GM12878 (cell line): ENCODE measurements around the gene PAM. TPM values are rescaled to one million over a fixed set of nuclear protein-coding genes. Genes with fewer than 3 reads are reported as not detected.
"Not testable (repeated sequence)": the region's sequence is repeated elsewhere in the genome, so short reads cannot be mapped to it uniquely, and the experiment has no call there.

ENCODE experiments used
- ATAC-seq: fragments of 200-7000 bp; cut with Tn5 transposase; 3 replicates; pipeline ENCODE4 v1.9.1; 2020; ENCODE audit warnings: mild to moderate bottlenecking, moderate library complexity
- BruUV-seq: library from RNA; stranded (reverse); fragments of 400-500 nt; replicated peaks from 2 replicates; lab custom pipeline; 2021; lab: Mats Ljungman, UMichigan
- CTCF ChIA-PET: fragments of 300-600 bp; sonication (Branson Sonifier 250); formaldehyde crosslinking; extraction: SDS; loops from one replicate; lab custom pipeline; 2021; ENCODE audit warnings: inconsistent platforms; lab: Yijun Ruan, JAX
- POLR2A ChIA-PET: fragments of 350-600 bp; formaldehyde crosslinking; extraction: SDS; loops from one replicate; lab custom pipeline; 2021; ENCODE audit warnings: inconsistent platforms; lab: Charles Lee
- RAD21 ChIA-PET: fragments of 300-600 bp; sonication (Branson Sonifier 250); formaldehyde crosslinking; loops from one replicate; lab custom pipeline; 2023; ENCODE audit warnings: antibody characterized with exemption; ENCODE audit not compliant: unreplicated experiment; lab: Charles Lee
- SMC1A ChIA-PET: fragments of 300-600 bp; sonication (Branson Sonifier 250); formaldehyde crosslinking; loops from one replicate; lab custom pipeline; 2023; ENCODE audit not compliant: unreplicated experiment, uncharacterized antibody; lab: Charles Lee
- DNase-seq: peaks from one replicate; pipeline ENCODE4 v3.0.0-alpha.2; 2011; ENCODE audit warnings: low read depth, low spot score
- FAIRE-seq: peaks from 3 replicates; lab custom pipeline; 2011; peaks lifted over from hg19 to GRCh38; lab: Jason Lieb, UNC
- H2AFZ ChIP-seq: 2 replicates; pipeline ENCODE4 v1.6.0; 2011; ENCODE audit warnings: low read depth, low read length, control low read depth; ENCODE audit not compliant: control insufficient read depth
- H3K27ac ChIP-seq: 2 replicates; pipeline ENCODE4 v1.5.1; 2011; ENCODE audit warnings: control low read depth; ENCODE audit not compliant: control insufficient read depth, insufficient read depth
- H3K27me3 ChIP-seq, 2 experiments: replicated peaks in 1 of 2; 2 replicates each; pipeline versions ENCODE4 v1.6.0 to v1.6.1; 2011; ENCODE audit warnings: low read length in 1 of 2; ENCODE audit not compliant: control insufficient read depth in 2 of 2, insufficient read depth in 2 of 2
- H3K36me3 ChIP-seq, 2 experiments: 2 replicates each; pipeline ENCODE4 v1.5.1; 2011; ENCODE audit warnings: low read length in 1 of 2; ENCODE audit not compliant: control insufficient read depth in 2 of 2, insufficient read depth in 2 of 2
- H3K4me1 ChIP-seq: 2 replicates; pipeline ENCODE4 v1.6.1; 2011; ENCODE audit warnings: mild to moderate bottlenecking, low read length, moderate library complexity, mixed read lengths; ENCODE audit not compliant: control insufficient read depth, insufficient read depth
- H3K4me2 ChIP-seq: 2 replicates; pipeline ENCODE4 v1.6.0; 2011; ENCODE audit warnings: control low read depth; ENCODE audit not compliant: control insufficient read depth, insufficient read depth
- H3K4me3 ChIP-seq: fragments of 200-600 bp; sonication (generic); 2 replicates; pipeline ENCODE4 v1.5.1; 2016
- H3K79me2 ChIP-seq: 2 replicates; pipeline ENCODE4 v1.6.0; 2011; ENCODE audit warnings: low read length; ENCODE audit not compliant: control insufficient read depth, insufficient read depth
- H3K9ac ChIP-seq: 2 replicates; pipeline ENCODE4 v1.8.0; 2011; ENCODE audit warnings: low read length, control low read depth, mixed read lengths; ENCODE audit not compliant: control insufficient read depth, insufficient read depth
- H3K9me3 ChIP-seq: replicated peaks from 3 replicates; pipeline ENCODE4 v1.5.1; 2011; ENCODE audit warnings: mild to moderate bottlenecking, low read length; ENCODE audit not compliant: control insufficient read depth, insufficient read depth
- H4K20me1 ChIP-seq: 2 replicates; pipeline ENCODE4 v1.6.0; 2011; ENCODE audit not compliant: control insufficient read depth, insufficient read depth
- MTA3 ChIP-seq: IDR thresholded peaks from 2 replicates; pipeline ENCODE4 v1.6.1; 2012; ENCODE audit warnings: low read length, inconsistent platforms, borderline replicate concordance
- SRF ChIP-seq, 2 experiments: IDR thresholded peaks; 2 replicates each; pipeline ENCODE4 v1.6.1; 2011; ENCODE audit warnings: low read depth in 2 of 2, low read length in 2 of 2, mild to moderate bottlenecking in 1 of 2, moderate library complexity in 1 of 2
- SUPT20H ChIP-seq: IDR thresholded peaks from 2 replicates; pipeline ENCODE4 v1.6.1; 2011; ENCODE audit warnings: low read depth, mild to moderate bottlenecking, low read length, moderate library complexity, borderline replicate concordance; ENCODE audit not compliant: control insufficient read depth
- TARDBP ChIP-seq: IDR thresholded peaks from 2 replicates; pipeline ENCODE4 v1.6.1; 2016; ENCODE audit warnings: borderline replicate concordance
- WGBS: methylation state at CpG from one replicate; pipeline ENCODE4 v1.1.6; 2016; ENCODE audit warnings: low lambda C conversion rate; ENCODE audit not compliant: insufficient replicate concordance, insufficient coverage; ENCODE audit errors: missing lambda C conversion rate; 5-methylcytosine and 5-hydroxymethylcytosine counted together
- in situ Hi-C: fragments of 300-500 bp; cut with MboI; formaldehyde crosslinking; loops from 9 replicates; pipeline ENCODE4 v1.14.3; 2018; ENCODE audit warnings: mixed read lengths
- intact Hi-C: fragments of 100-400 bp; cut with micrococcal nuclease; formaldehyde crosslinking; loops from one replicate; pipeline ENCODE4 v1.14.2; 2022; ENCODE audit not compliant: unreplicated experiment
- polyA plus RNA-seq, 11 experiments: library from polyadenylated mRNA; depleted of rRNA in 4 of 11; unstranded in 6 of 11; stranded (reverse) in 5 of 11; fragments of >200 nt; fragmentation: Nextera tagmentation in 4 of 11; fragmentation: Illumina TruSeq in 1 of 11; extraction: Ambion mirVana in 4 of 11; extraction: Trizol in 1 of 11; gene quantifications; 1 replicate in 1 of 11; 2 replicates in 10 of 11; pipeline versions ENCODE4 v1.2.1 to v1.2.3, GENCODE V29; 2011 to 2016; ENCODE audit warnings: inconsistent platforms in 2 of 11, missing spikeins in 2 of 11, low read depth in 1 of 11
- total RNA-seq, 4 experiments: library from RNA; depleted of rRNA in 3 of 4; stranded (reverse); fragments of >200 nt in 3 of 4; fragmentation: Illumina TruSeq in 1 of 4; extraction: Trizol in 1 of 4; gene quantifications; 2 replicates each; pipeline versions ENCODE4 v1.2.1 to v1.2.3, GENCODE V29; 2013 to 2021
- TF ChIP-seq, protein P1 (sequence below): fragments of 450-650 bp; IDR thresholded peaks from 2 replicates; pipeline ENCODE4 v1.6.1; 2017; ENCODE audit warnings: low read depth, mild to moderate bottlenecking, moderate library complexity
- TF ChIP-seq, protein P2 (sequence below): IDR thresholded peaks from 2 replicates; pipeline ENCODE4 v1.6.1; 2011; ENCODE audit warnings: mild to moderate bottlenecking, low read depth, low read length, moderate library complexity; ENCODE audit not compliant: insufficient replicate concordance

The PAM gene
- total and polyA plus RNA-seq, 10 of the 15 experiments (the other 5 are each of a cell fraction or from before 2014, with no cell fraction given): 5.5 to 72.5 (median 15.4) TPM

DNA sequence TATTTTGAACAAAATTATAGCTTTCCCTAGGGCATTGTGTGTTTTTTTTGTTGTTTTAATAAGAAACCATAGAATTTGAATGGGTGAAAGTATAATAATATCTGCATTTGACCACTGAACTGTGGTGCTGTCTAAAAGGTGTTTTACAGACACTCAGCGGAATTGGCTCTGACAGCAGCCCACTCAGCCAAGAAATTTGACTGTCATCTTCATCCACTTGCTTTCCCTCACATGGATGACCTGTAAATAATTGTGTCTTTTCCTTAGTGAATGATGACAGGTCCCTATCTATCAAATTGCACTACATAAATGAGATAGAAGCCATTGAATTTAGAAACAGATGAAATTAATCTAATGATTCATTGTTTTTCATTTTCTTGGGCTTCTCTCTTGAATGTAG, 150.0 kb downstream of the PAM start (continued):
- TF ChIP-seq, protein P1, sequence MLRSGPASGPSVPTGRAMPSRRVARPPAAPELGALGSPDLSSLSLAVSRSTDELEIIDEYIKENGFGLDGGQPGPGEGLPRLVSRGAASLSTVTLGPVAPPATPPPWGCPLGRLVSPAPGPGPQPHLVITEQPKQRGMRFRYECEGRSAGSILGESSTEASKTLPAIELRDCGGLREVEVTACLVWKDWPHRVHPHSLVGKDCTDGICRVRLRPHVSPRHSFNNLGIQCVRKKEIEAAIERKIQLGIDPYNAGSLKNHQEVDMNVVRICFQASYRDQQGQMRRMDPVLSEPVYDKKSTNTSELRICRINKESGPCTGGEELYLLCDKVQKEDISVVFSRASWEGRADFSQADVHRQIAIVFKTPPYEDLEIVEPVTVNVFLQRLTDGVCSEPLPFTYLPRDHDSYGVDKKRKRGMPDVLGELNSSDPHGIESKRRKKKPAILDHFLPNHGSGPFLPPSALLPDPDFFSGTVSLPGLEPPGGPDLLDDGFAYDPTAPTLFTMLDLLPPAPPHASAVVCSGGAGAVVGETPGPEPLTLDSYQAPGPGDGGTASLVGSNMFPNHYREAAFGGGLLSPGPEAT: no peak
- TF ChIP-seq SUPT20H: no peak
- TF ChIP-seq MTA3: no peak
- TF ChIP-seq, protein P2, sequence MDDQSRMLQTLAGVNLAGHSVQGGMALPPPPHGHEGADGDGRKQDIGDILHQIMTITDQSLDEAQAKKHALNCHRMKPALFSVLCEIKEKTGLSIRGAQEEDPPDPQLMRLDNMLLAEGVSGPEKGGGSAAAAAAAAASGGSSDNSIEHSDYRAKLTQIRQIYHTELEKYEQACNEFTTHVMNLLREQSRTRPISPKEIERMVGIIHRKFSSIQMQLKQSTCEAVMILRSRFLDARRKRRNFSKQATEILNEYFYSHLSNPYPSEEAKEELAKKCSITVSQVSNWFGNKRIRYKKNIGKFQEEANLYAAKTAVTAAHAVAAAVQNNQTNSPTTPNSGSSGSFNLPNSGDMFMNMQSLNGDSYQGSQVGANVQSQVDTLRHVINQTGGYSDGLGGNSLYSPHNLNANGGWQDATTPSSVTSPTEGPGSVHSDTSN: no peak
- no peak for TF ChIP-seq TARDBP
- TF ChIP-seq SRF (IDR thresholded peaks at IDR 0.05; ENCODE audit: low read depth in 2 of 2, low read length in 2 of 2): no peak

DNA sequence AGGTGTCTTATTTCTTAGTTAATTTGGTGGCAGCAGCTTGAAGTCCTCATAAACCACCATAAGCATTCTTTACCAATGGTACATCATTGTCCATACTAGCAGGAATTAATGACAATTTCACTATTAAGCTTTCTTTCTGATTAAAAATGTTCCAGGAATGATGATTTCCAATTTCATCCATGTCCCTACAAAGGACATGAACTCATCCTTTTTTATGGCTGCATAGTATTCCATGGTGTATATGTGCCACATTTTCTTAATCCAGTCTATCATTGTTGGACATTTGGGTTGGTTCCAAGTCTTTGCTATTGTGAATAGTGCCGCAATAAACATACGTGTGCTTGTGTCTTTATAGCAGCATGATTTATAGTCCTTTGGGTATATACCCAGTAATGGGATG, 152.0 kb downstream of the PAM start:
- H3K9ac ChIP-seq, H3K4me1 ChIP-seq, FAIRE-seq, H3K4me3 ChIP-seq, BruUV-seq, H2AFZ ChIP-seq, H3K36me3 ChIP-seq, H3K79me2 ChIP-seq, intact Hi-C loops, in situ Hi-C loops, H3K27ac ChIP-seq, H3K4me2 ChIP-seq, H3K9me3 ChIP-seq, CTCF ChIA-PET, DNase-seq, ATAC-seq, H4K20me1 ChIP-seq, RAD21 ChIA-PET, H3K27me3 ChIP-seq: not testable (repeated sequence)
- WGBS: no CpG with 5 or more reads among the region's 2 CpGs
- ChIA-PET POLR2A (interaction anchor here (0.5 kb wide), 1 partner anchor 35 kb away, joined by 4 read pairs; no protein-coding TSS in a partner anchor), SMC1A (interaction anchor here (0.7 to 0.9 kb wide), 2 partner anchors 15 to 231 kb away, joined by 3 to 4 read pairs; no protein-coding TSS in a partner anchor)
